ENCODE data around the gene C1orf198. TPM values are rescaled to one million over a fixed set of nuclear protein-coding genes. Genes with fewer than 3 reads are reported as not detected.

Gene C1orf198
- total and polyA plus RNA-seq, 2 experiments from 2014 or later = 76.2 to 123 TPM

- 97 to 98% methylated on average over 6 of the region's 6 CpGs for WGBS, 2 experiments (ENCODE audit: low coverage in 1 of 2, low lambda C conversion rate in 2 of 2, missing lambda C conversion rate in 2 of 2)
- no peak for DNase-seq
- Histone ChIP-seq H3F3A (ENCODE audit: insufficient read depth) (peaks cover 10% of the 10 kb centered on the region; the same call in 1 of the 2 replicates), H3K36me3 (ENCODE audit: low read depth) (no peaks in the 10 kb centered on the region), H3K4me2 (ENCODE audit: unreplicated experiment) (no peak overlapping the region), H3K27me3 (replicated peaks; ENCODE audit: insufficient read depth) (no peaks in the 10 kb centered on the region), H3K9me3 (ENCODE audit: low read depth) (no peaks in the 10 kb centered on the region), H3K9ac (no peak overlapping the region), H2AFZ (no peak overlapping the region), H3K9me2 (ENCODE audit: insufficient read depth) (no peaks in the 10 kb centered on the region), H3K79me2 (ENCODE audit: insufficient read depth) (no peaks in the 10 kb centered on the region), H3K4me3 (no peak overlapping the region), H4K20me1 (ENCODE audit: insufficient read depth) (no peaks in the 10 kb centered on the region), H3K27ac (no peak overlapping the region), H3K4me1 (ENCODE audit: insufficient read depth) (peaks cover 28% of the 10 kb centered on the region)
- in situ Hi-C loops (cut with MboI) = no loop called here
- TF ChIP-seq EZH2phosphoT487 (IDR thresholded peaks at IDR 0.05; ENCODE audit: insufficient read depth, low read depth) = no peak
- no peak for TF ChIP-seq EZH2 (IDR thresholded peaks at IDR 0.05; ENCODE audit: insufficient read depth, poor library complexity, severe bottlenecking)
These were observed 33.4 kb upstream of the C1orf198 start for GRCh38 chr1:230901671-230902070.

GRCh38 chr1:230900984-230901383 lies 32.7 kb upstream of the C1orf198 start:
- H3K4me1 ChIP-seq (ENCODE audit: insufficient read depth) = peaks cover 25% of the 10 kb centered on the region
- no peaks in the 10 kb centered on the region for H4K20me1 ChIP-seq (ENCODE audit: insufficient read depth)
- H3K4me2 ChIP-seq (ENCODE audit: unreplicated experiment) = no peak overlapping the region
- H3K79me2 ChIP-seq (ENCODE audit: insufficient read depth) = no peaks in the 10 kb centered on the region
- no peaks in the 10 kb centered on the region for H3K9me3 ChIP-seq (ENCODE audit: low read depth)
- H3K9me2 ChIP-seq (ENCODE audit: insufficient read depth) = no peaks in the 10 kb centered on the region
- no peaks in the 10 kb centered on the region for H3K27me3 ChIP-seq (replicated peaks; ENCODE audit: insufficient read depth)
- 0 out of 2 replicates have a peak overlapping the region, but pooled peaks have one; percentile 44 for H3K27ac ChIP-seq
- 84 to 87% methylated on average over 6 of the region's 6 CpGs for WGBS, 2 experiments (ENCODE audit: low coverage in 1 of 2, low lambda C conversion rate in 2 of 2, missing lambda C conversion rate in 2 of 2)
- H2AFZ ChIP-seq = no peak overlapping the region
- H3K36me3 ChIP-seq (ENCODE audit: low read depth) = no peaks in the 10 kb centered on the region
- no peak overlapping the region for H3K4me3 ChIP-seq
- no peak for DNase-seq
- TF ChIP-seq EZH2phosphoT487 (IDR thresholded peaks at IDR 0.05; ENCODE audit: insufficient read depth, low read depth) = no peak
- TF ChIP-seq EZH2 (IDR thresholded peaks at IDR 0.05; ENCODE audit: insufficient read depth, poor library complexity, severe bottlenecking) = no peak
- peaks cover 10% of the 10 kb centered on the region; the same call in 1 of the 2 replicates for H3F3A ChIP-seq (ENCODE audit: insufficient read depth)
- no peak overlapping the region for H3K9ac ChIP-seq
- in situ Hi-C loops (cut with MboI) = no loop called here

GRCh38 chr1:230899841-230900251 lies 31.5 kb upstream of the C1orf198 start:
- peak; percentile 78 for DNase-seq
- no peaks in the 10 kb centered on the region for H4K20me1 ChIP-seq (ENCODE audit: insufficient read depth)
- no peaks in the 10 kb centered on the region for H3K79me2 ChIP-seq (ENCODE audit: insufficient read depth)
- H3K9ac ChIP-seq = no peak overlapping the region
- no peak overlapping the region for H2AFZ ChIP-seq
- H3K4me3 ChIP-seq = no peak overlapping the region
- no peaks in the 10 kb centered on the region for H3K9me2 ChIP-seq (ENCODE audit: insufficient read depth)
- TF ChIP-seq EZH2phosphoT487 (IDR thresholded peaks at IDR 0.05; ENCODE audit: insufficient read depth, low read depth) = no peak
- no peak for TF ChIP-seq EZH2 (IDR thresholded peaks at IDR 0.05; ENCODE audit: insufficient read depth, poor library complexity, severe bottlenecking)
- peak overlapping the region; percentile 44 for H3K27ac ChIP-seq
- peak overlapping the region; percentile 38 for H3K4me2 ChIP-seq (ENCODE audit: unreplicated experiment)
- in situ Hi-C loops (cut with MboI) = no loop called here
- H3K4me1 ChIP-seq (ENCODE audit: insufficient read depth) = peaks cover 17% of the 10 kb centered on the region
- no peaks in the 10 kb centered on the region for H3K9me3 ChIP-seq (ENCODE audit: low read depth)
- H3K36me3 ChIP-seq (ENCODE audit: low read depth) = no peaks in the 10 kb centered on the region
- H3F3A ChIP-seq (ENCODE audit: insufficient read depth) = peaks cover 10% of the 10 kb centered on the region; the same call in 1 of the 2 replicates
- WGBS, 2 experiments (ENCODE audit: low coverage in 1 of 2, low lambda C conversion rate in 2 of 2, missing lambda C conversion rate in 2 of 2) = 44 to 53% methylated on average over 5 of the region's 5 CpGs
- H3K27me3 ChIP-seq (replicated peaks; ENCODE audit: insufficient read depth) = no peaks in the 10 kb centered on the region

- Histone ChIP-seq H3K4me3 (no peak overlapping the region), H3K79me2 (ENCODE audit: insufficient read depth) (no peaks in the 10 kb centered on the region), H3K9me2 (ENCODE audit: insufficient read depth) (no peaks in the 10 kb centered on the region), H3K4me1 (ENCODE audit: insufficient read depth) (peaks cover 17% of the 10 kb centered on the region), H3K4me2 (ENCODE audit: unreplicated experiment) (no peak overlapping the region), H3F3A (ENCODE audit: insufficient read depth) (peaks cover 10% of the 10 kb centered on the region; the same call in 1 of the 2 replicates), H4K20me1 (ENCODE audit: insufficient read depth) (no peaks in the 10 kb centered on the region), H3K36me3 (ENCODE audit: low read depth) (no peaks in the 10 kb centered on the region), H2AFZ (no peak overlapping the region), H3K9me3 (ENCODE audit: low read depth) (no peaks in the 10 kb centered on the region), H3K27me3 (replicated peaks; ENCODE audit: insufficient read depth) (no peaks in the 10 kb centered on the region), H3K9ac (no peak overlapping the region), H3K27ac (no peak overlapping the region)
- DNase-seq = no peak
- in situ Hi-C loops (cut with MboI) = no loop called here
- WGBS, 2 experiments (ENCODE audit: low coverage in 1 of 2, low lambda C conversion rate in 2 of 2, missing lambda C conversion rate in 2 of 2) = 91 to 93% methylated on average over 8 of the region's 8 CpGs
- no peak for TF ChIP-seq EZH2phosphoT487 (IDR thresholded peaks at IDR 0.05; ENCODE audit: insufficient read depth, low read depth)
- no peak for TF ChIP-seq EZH2 (IDR thresholded peaks at IDR 0.05; ENCODE audit: insufficient read depth, poor library complexity, severe bottlenecking)
These were observed 30.4 kb upstream of the C1orf198 start for GRCh38 chr1:230898748-230899147.

GRCh38 chr1:230898144-230898543 lies 29.8 kb upstream of the C1orf198 start:
- H3K9me2 ChIP-seq (ENCODE audit: insufficient read depth) = no peaks in the 10 kb centered on the region
- no peaks in the 10 kb centered on the region for H3K79me2 ChIP-seq (ENCODE audit: insufficient read depth)
- no peak for DNase-seq
- H3F3A ChIP-seq (ENCODE audit: insufficient read depth) = peaks cover 10% of the 10 kb centered on the region; the same call in 1 of the 2 replicates
- H3K27ac ChIP-seq = no peak overlapping the region
- H3K36me3 ChIP-seq (ENCODE audit: low read depth) = no peaks in the 10 kb centered on the region
- no peaks in the 10 kb centered on the region for H3K27me3 ChIP-seq (replicated peaks; ENCODE audit: insufficient read depth)
- in situ Hi-C loops (cut with MboI) = no loop called here
- TF ChIP-seq EZH2phosphoT487 (IDR thresholded peaks at IDR 0.05; ENCODE audit: insufficient read depth, low read depth) (no peak), EZH2 (IDR thresholded peaks at IDR 0.05; ENCODE audit: insufficient read depth, poor library complexity, severe bottlenecking) (no peak)
- 83 to 90% methylated on average over 4 of the region's 4 CpGs for WGBS, 2 experiments (ENCODE audit: low coverage in 1 of 2, low lambda C conversion rate in 2 of 2, missing lambda C conversion rate in 2 of 2)
- H4K20me1 ChIP-seq (ENCODE audit: insufficient read depth) = no peaks in the 10 kb centered on the region
- no peaks in the 10 kb centered on the region for H3K9me3 ChIP-seq (ENCODE audit: low read depth)
- no peak overlapping the region for H3K9ac ChIP-seq
- peaks cover 17% of the 10 kb centered on the region for H3K4me1 ChIP-seq (ENCODE audit: insufficient read depth)
- no peak overlapping the region for H3K4me2 ChIP-seq (ENCODE audit: unreplicated experiment)
- H3K4me3 ChIP-seq = no peak overlapping the region
- no peak overlapping the region for H2AFZ ChIP-seq

Measured in GM23248 (cell line).